ENCODE measurements around the gene FRY. TPM values are rescaled to one million over a fixed set of nuclear protein-coding genes. Genes with fewer than 3 reads are reported as not detected.
"Not testable (repeated sequence)": the region's sequence is repeated elsewhere in the genome, so short reads cannot be mapped to it uniquely, and the experiment has no call there.

Gene FRY
- total RNA-seq (2014; rRNA removed) (0.29 and 1.3 TPM in 2 replicates), Bru-seq, nascent RNA (percentile 13 among the genes with signal in this experiment), BruChase-seq, experiment 1, labeled RNA remaining after a 6-hour chase (percentile 9 among the genes with signal in this experiment), BruChase-seq, experiment 2, labeled RNA remaining after a 2-hour chase (percentile 11 among the genes with signal in this experiment)
- long read RNA-seq, partial matches to known transcripts: 3 of 4 reads
- long read RNA-seq, other reads (novel, unspliced or antisense): 1 of 4 reads

- peak; percentile 62 for DNase-seq
- Histone ChIP-seq H3K27ac (ENCODE audit: low read length) (no peak within 1 kb of the TSS), H4K20me1 (ENCODE audit: low read length) (no peaks in the 10 kb centered on the region), H3K4me3 (ENCODE audit: low read length) (peak within 1 kb of the TSS; percentile 81), H3K79me2 (ENCODE audit: low read length) (no peaks in the 10 kb centered on the region), H2AFZ (ENCODE audit: low read length) (peak within 1 kb of the TSS; percentile 97), H3K4me1 (ENCODE audit: insufficient read depth, low read length) (peaks cover 7% of the 10 kb centered on the region), H3K4me2 (ENCODE audit: low read length) (peak within 1 kb of the TSS; percentile 91), H3K9me2 (replicated peaks; ENCODE audit: low read length) (no peaks in the 10 kb centered on the region), H3K9ac (ENCODE audit: low read length) (no peak within 1 kb of the TSS), H3K27me3 (ENCODE audit: low read length) (no peaks in the 10 kb centered on the region), H3F3A (ENCODE audit: low read length, unreplicated experiment) (no peaks in the 10 kb centered on the region), H3K36me3 (ENCODE audit: low read depth, low read length) (no peaks in the 10 kb centered on the region), H3K9me3 (ENCODE audit: low read length) (no peaks in the 10 kb centered on the region)
- no TSS peak for BruUV-seq (replicated peaks)
- intact Hi-C loops (cut with micrococcal nuclease): no loop called here
- ATAC-seq: peak; percentile 86
- TF ChIP-seq CTCF (conservative IDR thresholded peaks at IDR 0.05; ENCODE audit: low read depth, low read length): no peak
- no peak for TF ChIP-seq EZH2 (IDR thresholded peaks at IDR 0.05; ENCODE audit: low read length, unreplicated experiment)
- no peak for TF ChIP-seq EZH2phosphoT487 (IDR thresholded peaks at IDR 0.05; ENCODE audit: borderline replicate concordance, low read length)
- ChIA-PET CTCF (no interaction called here), POLR2A (ENCODE audit: unreplicated experiment) (no interaction called here)
Observed at GRCh38 chr13:32031025-32031814, at the start of gene FRY. FRY (plus strand) TSS chr13:32031774; CDS start chr13:32031796, 22 bp downstream.

GRCh38 chr13:31982124-31982523, 49.5 kb upstream of the FRY start:
- DNase-seq (no peak), ATAC-seq (no peak)
- H2AFZ ChIP-seq (ENCODE audit: low read length): no peak overlapping the region
- H3K36me3 ChIP-seq (ENCODE audit: low read depth, low read length): no peaks in the 10 kb centered on the region
- no peaks in the 10 kb centered on the region for H3K9me2 ChIP-seq (replicated peaks; ENCODE audit: low read length)
- H3K4me2 ChIP-seq (ENCODE audit: low read length): no peak overlapping the region
- H3K9me3 ChIP-seq (ENCODE audit: low read length): no peaks in the 10 kb centered on the region
- intact Hi-C loops (cut with micrococcal nuclease): no loop called here
- no TSS peak for BruUV-seq (replicated peaks)
- H3K27me3 ChIP-seq (ENCODE audit: low read length): no peaks in the 10 kb centered on the region
- H3K4me1 ChIP-seq (ENCODE audit: insufficient read depth, low read length): peaks cover 3% of the 10 kb centered on the region; the same call in 1 of the 2 replicates
- no peak overlapping the region for H3K27ac ChIP-seq (ENCODE audit: low read length)
- H3K9ac ChIP-seq (ENCODE audit: low read length): no peak overlapping the region
- ChIA-PET POLR2A (ENCODE audit: unreplicated experiment) (no interaction called here), CTCF (no interaction called here)
- H3K4me3 ChIP-seq (ENCODE audit: low read length): no peak overlapping the region
- no peaks in the 10 kb centered on the region for H3F3A ChIP-seq (ENCODE audit: low read length, unreplicated experiment)
- TF ChIP-seq EZH2phosphoT487 (IDR thresholded peaks at IDR 0.05; ENCODE audit: borderline replicate concordance, low read length): no peak
- TF ChIP-seq EZH2 (IDR thresholded peaks at IDR 0.05; ENCODE audit: low read length, unreplicated experiment): no peak
- no peak for TF ChIP-seq CTCF (conservative IDR thresholded peaks at IDR 0.05; ENCODE audit: low read depth, low read length)
- no peaks in the 10 kb centered on the region for H3K79me2 ChIP-seq (ENCODE audit: low read length)
- no peaks in the 10 kb centered on the region for H4K20me1 ChIP-seq (ENCODE audit: low read length)

- intact Hi-C loops (cut with micrococcal nuclease): no loop called here
- Histone ChIP-seq H4K20me1 (ENCODE audit: low read length) (no peaks in the 10 kb centered on the region), H3K9me3 (ENCODE audit: low read length) (no peaks in the 10 kb centered on the region), H3K9ac (ENCODE audit: low read length) (no peak overlapping the region), H3K79me2 (ENCODE audit: low read length) (no peaks in the 10 kb centered on the region), H3K4me2 (ENCODE audit: low read length) (no peak overlapping the region), H3K27me3 (ENCODE audit: low read length) (no peaks in the 10 kb centered on the region), H3K27ac (ENCODE audit: low read length) (no peak overlapping the region), H3K4me3 (ENCODE audit: low read length) (no peak overlapping the region), H3K9me2 (replicated peaks; ENCODE audit: low read length) (no peaks in the 10 kb centered on the region), H3K4me1 (ENCODE audit: insufficient read depth, low read length) (peaks cover 3% of the 10 kb centered on the region; the same call in 1 of the 2 replicates), H3K36me3 (ENCODE audit: low read depth, low read length) (no peaks in the 10 kb centered on the region), H3F3A (ENCODE audit: low read length, unreplicated experiment) (no peaks in the 10 kb centered on the region), H2AFZ (ENCODE audit: low read length) (no peak overlapping the region)
- no TSS peak for BruUV-seq (replicated peaks)
- DNase-seq: peak; percentile 89
- CTCF ChIA-PET: no interaction called here
- ATAC-seq: 0 out of 2 replicates have a peak, but pooled peaks have one; percentile 37
- no peak for TF ChIP-seq EZH2 (IDR thresholded peaks at IDR 0.05; ENCODE audit: low read length, unreplicated experiment)
- TF ChIP-seq CTCF (conservative IDR thresholded peaks at IDR 0.05; ENCODE audit: low read depth, low read length): no peak
- no peak for TF ChIP-seq EZH2phosphoT487 (IDR thresholded peaks at IDR 0.05; ENCODE audit: borderline replicate concordance, low read length)
- POLR2A ChIA-PET (ENCODE audit: unreplicated experiment): no interaction called here
Observed at GRCh38 chr13:31982540-31982939, 49.0 kb upstream of the FRY start.

GRCh38 chr13:31983696-31984095, 47.9 kb upstream of the FRY start:
- H3K9me2 ChIP-seq (replicated peaks; ENCODE audit: low read length); H2AFZ ChIP-seq (ENCODE audit: low read length); H3K36me3 ChIP-seq (ENCODE audit: low read depth, low read length); ATAC-seq; H3K9me3 ChIP-seq (ENCODE audit: low read length); H3K4me3 ChIP-seq (ENCODE audit: low read length); H3K79me2 ChIP-seq (ENCODE audit: low read length); H3K4me2 ChIP-seq (ENCODE audit: low read length); intact Hi-C loops (cut with micrococcal nuclease); H4K20me1 ChIP-seq (ENCODE audit: low read length); H3K27me3 ChIP-seq (ENCODE audit: low read length); POLR2A ChIA-PET (ENCODE audit: unreplicated experiment); H3K27ac ChIP-seq (ENCODE audit: low read length); H3K9ac ChIP-seq (ENCODE audit: low read length); H3F3A ChIP-seq (ENCODE audit: low read length, unreplicated experiment); BruUV-seq (replicated peaks); CTCF ChIA-PET; DNase-seq; H3K4me1 ChIP-seq (ENCODE audit: insufficient read depth, low read length): not testable (repeated sequence)

All from PC-3 (cell line).